Measurements from ENCODE around the gene KIAA1217. TPM values are rescaled to one million over a fixed set of nuclear protein-coding genes. Genes with fewer than 3 reads are reported as not detected.

The KIAA1217 gene
- total RNA-seq, 1 experiment from 2014 or later, result 18.6 TPM

- H3K14ac ChIP-seq (ENCODE audit: insufficient read depth, low read length), result no peak overlapping the region
- H4K5ac ChIP-seq (ENCODE audit: insufficient read length, low read depth, low read length), result no peak overlapping the region
- Mint-ChIP-seq H3K36me3 (ENCODE audit: insufficient read depth in 1 of 3, low read depth in 3 of 3) (no peaks in the 10 kb centered on the region), H3K4me3 (peak overlapping the region in 1 of 2 experiments; percentile 5; a peak in 2 of 5 replicates), H3K4me1 (peaks cover 36 to 48% of the 10 kb centered on the region in 2 experiments), H3K9me3 (no peaks in the 10 kb centered on the region), H3K27ac (peak overlapping the region in 2 of 3 experiments; percentile 6 to 90; a peak in 2 of 7 replicates), H3K27me3 (ENCODE audit: low read depth) (no peaks in the 10 kb centered on the region)
- no peak overlapping the region for H3K18ac ChIP-seq (ENCODE audit: insufficient read length, low read depth, low read length)
- H2BK15ac ChIP-seq (ENCODE audit: low read depth, low read length), result no peak overlapping the region
- H3K23me2 ChIP-seq (ENCODE audit: insufficient read length, low read depth, low read length, poor library complexity, severe bottlenecking), result no peaks in the 10 kb centered on the region
- no peak overlapping the region for H3K27ac ChIP-seq (ENCODE audit: insufficient read length, low read depth, low read length)
- no peak overlapping the region for H3K56ac ChIP-seq (ENCODE audit: insufficient read length, low read depth, low read length)
- no peak overlapping the region for H2BK120ac ChIP-seq (ENCODE audit: low read depth, low read length, poor library complexity, severe bottlenecking)
- H2AK5ac ChIP-seq (ENCODE audit: insufficient read length, low read length), result no peak overlapping the region
- no peak overlapping the region for H3T11ph ChIP-seq (ENCODE audit: low read length)
- no peak overlapping the region for H2BK20ac ChIP-seq (ENCODE audit: low read depth, low read length, poor library complexity, severe bottlenecking)
- H4K8ac ChIP-seq (replicated peaks; ENCODE audit: insufficient read length, low read depth, low read length), result no peak overlapping the region
- H3K4me1 ChIP-seq (ENCODE audit: insufficient read depth, low read length), result peaks cover 17% of the 10 kb centered on the region; the same call in 1 of the 2 replicates
- H3K79me1 ChIP-seq (ENCODE audit: insufficient read depth, low read depth, low read length, poor library complexity, severe bottlenecking), result no peaks in the 10 kb centered on the region
- no peaks in the 10 kb centered on the region for H3K27me3 ChIP-seq (ENCODE audit: insufficient read depth, low read length)
- no peak overlapping the region for H2BK12ac ChIP-seq (ENCODE audit: insufficient read length, low read depth, low read length)
- no peak overlapping the region for H3K4ac ChIP-seq (ENCODE audit: low read depth, low read length)
- H3K9ac ChIP-seq (ENCODE audit: extremely low read depth, insufficient read length, low read length), result no peak overlapping the region
- no peak for DNase-seq
- TF ChIP-seq CTCF (conservative IDR thresholded peaks at IDR 0.05), result no peak
- no peak overlapping the region for H3K23ac ChIP-seq (ENCODE audit: insufficient read length, low read depth, low read length)
- H4K20me1 ChIP-seq (ENCODE audit: control insufficient read depth, insufficient read depth, insufficient read length), result peaks cover 2% of the 10 kb centered on the region
- peak overlapping the region; percentile 21 for H3K4me2 ChIP-seq (ENCODE audit: insufficient read depth, insufficient read length, low read length)
- no peak overlapping the region for H2BK5ac ChIP-seq (ENCODE audit: insufficient read length, low read length)
- WGBS (ENCODE audit: extremely low coverage, insufficient read length, low lambda C conversion rate), result no CpG with 5 or more reads among the region's 9 CpGs
- no peaks in the 10 kb centered on the region for H3K79me2 ChIP-seq (ENCODE audit: insufficient read depth, low read length)
- H2AFZ ChIP-seq (ENCODE audit: low read length), result no peak overlapping the region
- no peak overlapping the region for H4K91ac ChIP-seq (ENCODE audit: insufficient read length, low read depth, low read length)
- H3K9me3 ChIP-seq (ENCODE audit: control insufficient read depth, low read depth, low read length), result no peaks in the 10 kb centered on the region
Measured at GRCh38 chr10:24237801-24238395, 29.0 kb downstream of the KIAA1217 start.

All from H9 (cell line).